Liver (tissue), 9 donors: ENCODE measurements around the gene HIRIP3. TPM values are rescaled to one million over a fixed set of nuclear protein-coding genes. Genes with fewer than 3 reads are reported as not detected.

Experiments used
- DNase-seq: peaks from one replicate; pipeline ENCODE4 v3.0.0-alpha.2; 2017; ENCODE audit warnings: low spot score
- H3K27ac ChIP-seq, 2 donors: one replicate each; pipeline ENCODE4 v1.7.0; 2013; ENCODE audit warnings: inconsistent platforms in 2 of 2, low read length in 2 of 2, control low read depth in 1 of 2, low read depth in 1 of 2, mild to moderate bottlenecking in 1 of 2
- H3K27me3 ChIP-seq, 4 donors: one replicate each; pipeline versions ENCODE4 v1.6.1 to v1.7.0; 2013; ENCODE audit warnings: low read length in 3 of 4, inconsistent platforms in 1 of 4, mild to moderate bottlenecking in 1 of 4, moderate library complexity in 1 of 4; ENCODE audit not compliant: control insufficient read depth in 4 of 4, insufficient read depth in 4 of 4
- H3K36me3 ChIP-seq, 4 donors: one replicate each; pipeline versions ENCODE4 v1.6.1 to v1.7.0; 2013; ENCODE audit warnings: low read length in 3 of 4, mild to moderate bottlenecking in 3 of 4, low read depth in 1 of 4, moderate library complexity in 1 of 4; ENCODE audit not compliant: control insufficient read depth in 4 of 4, insufficient read depth in 3 of 4
- H3K4me1 ChIP-seq, 4 donors: one replicate each; pipeline versions ENCODE4 v1.6.1 to v1.7.0; 2013; ENCODE audit warnings: low read length in 3 of 4, mild to moderate bottlenecking in 3 of 4, moderate library complexity in 1 of 4; ENCODE audit not compliant: control insufficient read depth in 4 of 4, insufficient read depth in 4 of 4
- H3K4me3 ChIP-seq, 3 donors: one replicate each; pipeline versions ENCODE4 v1.6.1 to v1.7.0; 2013; ENCODE audit warnings: low read length in 3 of 3, control low read depth in 1 of 3, low read depth in 1 of 3, mild to moderate bottlenecking in 1 of 3
- H3K9ac ChIP-seq, 2 donors: one replicate each; pipeline ENCODE4 v1.7.0; 2013; ENCODE audit warnings: low read length in 2 of 2, mild to moderate bottlenecking in 2 of 2, moderate library complexity in 2 of 2, control low read depth in 1 of 2, low read depth in 1 of 2
- H3K9me3 ChIP-seq, 4 donors: one replicate each; pipeline versions ENCODE4 v1.6.1 to v1.7.0; 2013; ENCODE audit warnings: low read length in 3 of 4; ENCODE audit not compliant: control insufficient read depth in 4 of 4
- EGR1 ChIP-seq, 2 donors: IDR thresholded peaks; 2 replicates each; pipeline ENCODE4 v1.6.1; 2016 to 2018; ENCODE audit warnings: antibody characterized with exemption in 2 of 2, low read depth in 2 of 2
- FOXA1 ChIP-seq: IDR thresholded peaks from 2 replicates; pipeline ENCODE4 v1.6.1; 2016; ENCODE audit warnings: antibody characterized with exemption
- FOXA2 ChIP-seq: IDR thresholded peaks from 2 replicates; pipeline ENCODE4 v1.6.1; 2016; ENCODE audit warnings: antibody characterized with exemption
- GABPA ChIP-seq, 2 donors: IDR thresholded peaks in 1 of 2; conservative IDR thresholded peaks in 1 of 2; 2 replicates each; pipeline ENCODE4 v1.6.1; 2016; ENCODE audit warnings: antibody characterized with exemption in 2 of 2, mild to moderate bottlenecking in 1 of 2, moderate library complexity in 1 of 2
- HNF4A ChIP-seq, 2 donors: conservative IDR thresholded peaks; 2 replicates each; pipeline ENCODE4 v1.6.1; 2016; ENCODE audit warnings: antibody characterized with exemption in 2 of 2, mild to moderate bottlenecking in 2 of 2
- HNF4G ChIP-seq: IDR thresholded peaks from 2 replicates; pipeline ENCODE4 v1.6.1; 2016; ENCODE audit warnings: antibody characterized with exemption
- JUND ChIP-seq, 2 donors: IDR thresholded peaks; 2 replicates each; pipeline ENCODE4 v1.6.1; 2016; ENCODE audit warnings: antibody characterized with exemption in 2 of 2
- NR2F2 ChIP-seq: IDR thresholded peaks from 2 replicates; pipeline ENCODE4 v1.6.1; 2016; ENCODE audit warnings: antibody characterized with exemption
- RAD21 ChIP-seq, 2 donors: IDR thresholded peaks; 2 replicates each; pipeline ENCODE4 v1.6.1; 2016; ENCODE audit warnings: antibody characterized with exemption in 2 of 2, mild to moderate bottlenecking in 2 of 2
- RXRA ChIP-seq, 2 donors: IDR thresholded peaks; 2 replicates each; pipeline ENCODE4 v1.6.1; 2017 to 2018; ENCODE audit warnings: antibody characterized with exemption in 2 of 2, mild to moderate bottlenecking in 1 of 2
- SP1 ChIP-seq: IDR thresholded peaks from 2 replicates; pipeline ENCODE4 v1.6.1; 2018; ENCODE audit warnings: antibody characterized with exemption, mild to moderate bottlenecking
- TAF1 ChIP-seq: conservative IDR thresholded peaks from 2 replicates; pipeline ENCODE4 v1.6.1; 2016; ENCODE audit warnings: antibody characterized with exemption, mild to moderate bottlenecking
- YY1 ChIP-seq: IDR thresholded peaks from 2 replicates; pipeline ENCODE4 v1.6.1; 2016; ENCODE audit warnings: antibody characterized with exemption, mild to moderate bottlenecking
- WGBS: extraction: QIAGEN DNeasy Blood & Tissue Kit; methylation state at CpG from one replicate; pipeline ENCODE4 v1.1.7; 2013; 5-methylcytosine and 5-hydroxymethylcytosine counted together
- polyA plus RNA-seq, 2 donors: library from polyadenylated mRNA; stranded (reverse) in 1 of 2; unstranded in 1 of 2; fragments of 200-250 nt in 1 of 2; fragments of >200 nt in 1 of 2; fragmentation: Nextera tagmentation in 1 of 2; extraction: Ambion mirVana in 1 of 2; gene quantifications; one replicate each; pipeline versions ENCODE4 v1.2.1 to v1.2.3, GENCODE V29; 2013 to 2015
- total RNA-seq, 2 donors: library from RNA; depleted of rRNA; stranded (reverse); fragments of >200 nt; gene quantifications; one replicate each; pipeline ENCODE4 v1.2.3, GENCODE V29; 2014
- TF ChIP-seq, protein P1 (sequence below): fragments of 150-350 bp; IDR thresholded peaks from 2 replicates; pipeline ENCODE4 v1.5.1; 2017; ENCODE audit warnings: improper control_type of control experiment, low read depth, low read length; ENCODE audit not compliant: missing input control
- TF ChIP-seq, protein P2 (sequence below): IDR thresholded peaks from 2 replicates; pipeline ENCODE4 v1.6.1; 2016; ENCODE audit warnings: antibody characterized with exemption, mild to moderate bottlenecking
- TF ChIP-seq, protein P3 (sequence below): IDR thresholded peaks from 2 replicates; pipeline ENCODE4 v1.6.1; 2016; ENCODE audit warnings: antibody characterized with exemption
- TF ChIP-seq, protein P4 (sequence below): IDR thresholded peaks from 2 replicates; pipeline ENCODE4 v1.6.1; 2016; ENCODE audit warnings: antibody characterized with exemption
- TF ChIP-seq, protein P5 (sequence below): IDR thresholded peaks from 2 replicates; pipeline ENCODE4 v1.6.1; 2016; ENCODE audit warnings: antibody characterized with exemption
- donor health status: healthy.
- donor health status: healthy.
- donor health status: healthy.
- donor health status: healthy.
- donor health status: healthy.

HIRIP3 gene
- total and polyA plus RNA-seq, 4 donors, result 5.7 to 10.5 (median 9.1) TPM

DNA sequence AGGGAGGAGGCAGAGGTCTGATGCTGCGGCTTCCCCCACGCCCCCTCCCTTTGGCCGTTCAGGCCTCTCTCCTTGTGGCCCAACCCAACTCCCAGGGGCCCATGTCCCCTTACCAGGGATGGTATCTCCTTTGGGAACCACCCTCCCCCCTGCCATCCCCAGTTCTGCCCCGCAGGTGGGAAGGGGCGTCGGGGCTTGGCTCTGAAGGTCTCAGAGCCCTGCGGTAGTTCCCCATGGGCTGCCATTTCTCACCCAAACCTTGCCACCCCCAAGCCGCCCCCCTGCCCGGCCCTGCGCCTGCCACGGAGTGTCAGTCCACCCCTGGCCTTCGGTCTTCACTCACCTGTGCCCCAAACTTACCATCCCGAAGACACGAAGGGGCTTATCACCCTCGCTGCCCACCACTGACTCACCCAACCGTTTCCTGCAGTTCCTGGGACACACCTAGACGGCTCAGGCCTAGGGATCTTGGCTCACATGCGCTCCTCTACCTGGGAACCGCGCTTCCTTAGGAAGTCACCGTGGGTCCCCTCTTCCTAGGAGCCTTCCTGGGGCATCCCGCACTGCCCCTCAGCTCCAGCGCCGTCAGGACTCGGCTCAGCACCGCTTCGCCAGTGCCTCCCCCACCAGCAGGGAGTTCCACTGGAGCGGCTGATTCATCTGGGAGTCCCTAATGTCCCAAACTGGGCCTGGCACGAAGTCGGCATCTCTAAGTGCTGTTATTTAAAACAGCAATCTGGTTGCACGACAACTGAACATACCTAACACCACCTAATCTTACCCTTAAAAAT is 16.5 kb upstream of the HIRIP3 start:
- Histone ChIP-seq H3K4me1 (peaks cover 4 to 9% (median 4%) of the 10 kb centered on the region in 4 donors), H3K9ac (no peak overlapping the region), H3K36me3 (no peaks in the 10 kb centered on the region), H3K9me3 (no peaks in the 10 kb centered on the region), H3K27ac (no peak overlapping the region), H3K4me3 (no peak overlapping the region), H3K27me3 (peaks cover 0 to 9% (median 4%) of the 10 kb centered on the region in 4 donors)
- WGBS, result 28% methylated on average over 31 of the region's 31 CpGs
- TF ChIP-seq, protein P1, sequence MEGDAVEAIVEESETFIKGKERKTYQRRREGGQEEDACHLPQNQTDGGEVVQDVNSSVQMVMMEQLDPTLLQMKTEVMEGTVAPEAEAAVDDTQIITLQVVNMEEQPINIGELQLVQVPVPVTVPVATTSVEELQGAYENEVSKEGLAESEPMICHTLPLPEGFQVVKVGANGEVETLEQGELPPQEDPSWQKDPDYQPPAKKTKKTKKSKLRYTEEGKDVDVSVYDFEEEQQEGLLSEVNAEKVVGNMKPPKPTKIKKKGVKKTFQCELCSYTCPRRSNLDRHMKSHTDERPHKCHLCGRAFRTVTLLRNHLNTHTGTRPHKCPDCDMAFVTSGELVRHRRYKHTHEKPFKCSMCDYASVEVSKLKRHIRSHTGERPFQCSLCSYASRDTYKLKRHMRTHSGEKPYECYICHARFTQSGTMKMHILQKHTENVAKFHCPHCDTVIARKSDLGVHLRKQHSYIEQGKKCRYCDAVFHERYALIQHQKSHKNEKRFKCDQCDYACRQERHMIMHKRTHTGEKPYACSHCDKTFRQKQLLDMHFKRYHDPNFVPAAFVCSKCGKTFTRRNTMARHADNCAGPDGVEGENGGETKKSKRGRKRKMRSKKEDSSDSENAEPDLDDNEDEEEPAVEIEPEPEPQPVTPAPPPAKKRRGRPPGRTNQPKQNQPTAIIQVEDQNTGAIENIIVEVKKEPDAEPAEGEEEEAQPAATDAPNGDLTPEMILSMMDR, result no peak
- no peak for TF ChIP-seq JUND (IDR thresholded peaks at IDR 0.05)
- TF ChIP-seq, protein P2, sequence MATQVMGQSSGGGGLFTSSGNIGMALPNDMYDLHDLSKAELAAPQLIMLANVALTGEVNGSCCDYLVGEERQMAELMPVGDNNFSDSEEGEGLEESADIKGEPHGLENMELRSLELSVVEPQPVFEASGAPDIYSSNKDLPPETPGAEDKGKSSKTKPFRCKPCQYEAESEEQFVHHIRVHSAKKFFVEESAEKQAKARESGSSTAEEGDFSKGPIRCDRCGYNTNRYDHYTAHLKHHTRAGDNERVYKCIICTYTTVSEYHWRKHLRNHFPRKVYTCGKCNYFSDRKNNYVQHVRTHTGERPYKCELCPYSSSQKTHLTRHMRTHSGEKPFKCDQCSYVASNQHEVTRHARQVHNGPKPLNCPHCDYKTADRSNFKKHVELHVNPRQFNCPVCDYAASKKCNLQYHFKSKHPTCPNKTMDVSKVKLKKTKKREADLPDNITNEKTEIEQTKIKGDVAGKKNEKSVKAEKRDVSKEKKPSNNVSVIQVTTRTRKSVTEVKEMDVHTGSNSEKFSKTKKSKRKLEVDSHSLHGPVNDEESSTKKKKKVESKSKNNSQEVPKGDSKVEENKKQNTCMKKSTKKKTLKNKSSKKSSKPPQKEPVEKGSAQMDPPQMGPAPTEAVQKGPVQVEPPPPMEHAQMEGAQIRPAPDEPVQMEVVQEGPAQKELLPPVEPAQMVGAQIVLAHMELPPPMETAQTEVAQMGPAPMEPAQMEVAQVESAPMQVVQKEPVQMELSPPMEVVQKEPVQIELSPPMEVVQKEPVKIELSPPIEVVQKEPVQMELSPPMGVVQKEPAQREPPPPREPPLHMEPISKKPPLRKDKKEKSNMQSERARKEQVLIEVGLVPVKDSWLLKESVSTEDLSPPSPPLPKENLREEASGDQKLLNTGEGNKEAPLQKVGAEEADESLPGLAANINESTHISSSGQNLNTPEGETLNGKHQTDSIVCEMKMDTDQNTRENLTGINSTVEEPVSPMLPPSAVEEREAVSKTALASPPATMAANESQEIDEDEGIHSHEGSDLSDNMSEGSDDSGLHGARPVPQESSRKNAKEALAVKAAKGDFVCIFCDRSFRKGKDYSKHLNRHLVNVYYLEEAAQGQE, result no peak
- TF ChIP-seq GABPA (IDR thresholded peaks at IDR 0.05 in 1 of 2, conservative IDR thresholded peaks at IDR 0.05 in 1 of 2), result no peak
- no peak for TF ChIP-seq TAF1
- no peak for TF ChIP-seq FOXA1
- TF ChIP-seq, protein P3, sequence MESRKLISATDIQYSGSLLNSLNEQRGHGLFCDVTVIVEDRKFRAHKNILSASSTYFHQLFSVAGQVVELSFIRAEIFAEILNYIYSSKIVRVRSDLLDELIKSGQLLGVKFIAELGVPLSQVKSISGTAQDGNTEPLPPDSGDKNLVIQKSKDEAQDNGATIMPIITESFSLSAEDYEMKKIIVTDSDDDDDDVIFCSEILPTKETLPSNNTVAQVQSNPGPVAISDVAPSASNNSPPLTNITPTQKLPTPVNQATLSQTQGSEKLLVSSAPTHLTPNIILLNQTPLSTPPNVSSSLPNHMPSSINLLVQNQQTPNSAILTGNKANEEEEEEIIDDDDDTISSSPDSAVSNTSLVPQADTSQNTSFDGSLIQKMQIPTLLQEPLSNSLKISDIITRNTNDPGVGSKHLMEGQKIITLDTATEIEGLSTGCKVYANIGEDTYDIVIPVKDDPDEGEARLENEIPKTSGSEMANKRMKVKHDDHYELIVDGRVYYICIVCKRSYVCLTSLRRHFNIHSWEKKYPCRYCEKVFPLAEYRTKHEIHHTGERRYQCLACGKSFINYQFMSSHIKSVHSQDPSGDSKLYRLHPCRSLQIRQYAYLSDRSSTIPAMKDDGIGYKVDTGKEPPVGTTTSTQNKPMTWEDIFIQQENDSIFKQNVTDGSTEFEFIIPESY, result no peak
- no peak for TF ChIP-seq HNF4G
- no peak for TF ChIP-seq EGR1 (IDR thresholded peaks at IDR 0.05; ENCODE audit: low read depth in 2 of 2)
- TF ChIP-seq NR2F2, result no peak
- TF ChIP-seq RAD21 (IDR thresholded peaks at IDR 0.05), result no peak
- no peak for TF ChIP-seq SP1
- TF ChIP-seq, protein P4, sequence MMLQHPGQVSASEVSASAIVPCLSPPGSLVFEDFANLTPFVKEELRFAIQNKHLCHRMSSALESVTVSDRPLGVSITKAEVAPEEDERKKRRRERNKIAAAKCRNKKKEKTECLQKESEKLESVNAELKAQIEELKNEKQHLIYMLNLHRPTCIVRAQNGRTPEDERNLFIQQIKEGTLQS, result no peak
- TF ChIP-seq YY1, result no peak
- no peak for TF ChIP-seq RXRA (IDR thresholded peaks at IDR 0.05)
- TF ChIP-seq, protein P5, sequence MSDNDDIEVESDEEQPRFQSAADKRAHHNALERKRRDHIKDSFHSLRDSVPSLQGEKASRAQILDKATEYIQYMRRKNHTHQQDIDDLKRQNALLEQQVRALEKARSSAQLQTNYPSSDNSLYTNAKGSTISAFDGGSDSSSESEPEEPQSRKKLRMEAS, result no peak
- TF ChIP-seq HNF4A (conservative IDR thresholded peaks at IDR 0.05), result no peak
- no peak for TF ChIP-seq FOXA2
- no peak for DNase-seq
